ENCODE measurements around the gene PCDH9.

GRCh38 chr13:66849706-66850105 lies 380.4 kb downstream of the PCDH9 start:
- TF ChIP-seq, protein P1, sequence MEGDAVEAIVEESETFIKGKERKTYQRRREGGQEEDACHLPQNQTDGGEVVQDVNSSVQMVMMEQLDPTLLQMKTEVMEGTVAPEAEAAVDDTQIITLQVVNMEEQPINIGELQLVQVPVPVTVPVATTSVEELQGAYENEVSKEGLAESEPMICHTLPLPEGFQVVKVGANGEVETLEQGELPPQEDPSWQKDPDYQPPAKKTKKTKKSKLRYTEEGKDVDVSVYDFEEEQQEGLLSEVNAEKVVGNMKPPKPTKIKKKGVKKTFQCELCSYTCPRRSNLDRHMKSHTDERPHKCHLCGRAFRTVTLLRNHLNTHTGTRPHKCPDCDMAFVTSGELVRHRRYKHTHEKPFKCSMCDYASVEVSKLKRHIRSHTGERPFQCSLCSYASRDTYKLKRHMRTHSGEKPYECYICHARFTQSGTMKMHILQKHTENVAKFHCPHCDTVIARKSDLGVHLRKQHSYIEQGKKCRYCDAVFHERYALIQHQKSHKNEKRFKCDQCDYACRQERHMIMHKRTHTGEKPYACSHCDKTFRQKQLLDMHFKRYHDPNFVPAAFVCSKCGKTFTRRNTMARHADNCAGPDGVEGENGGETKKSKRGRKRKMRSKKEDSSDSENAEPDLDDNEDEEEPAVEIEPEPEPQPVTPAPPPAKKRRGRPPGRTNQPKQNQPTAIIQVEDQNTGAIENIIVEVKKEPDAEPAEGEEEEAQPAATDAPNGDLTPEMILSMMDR (IDR thresholded peaks at IDR 0.05): no peak
- TF ChIP-seq POLR2A (IDR thresholded peaks at IDR 0.05): no peak

Measured in upper lobe of left lung (tissue), 4 donors.